NCI-H510A treated with DMSO at 0.1 percent for 48 hours (cell line): ENCODE results near the gene QSOX2.

Experiments
- DNase-seq: peaks from one replicate; lab custom pipeline; 2025; lab: John Stamatoyannopoulos, UW

Gene QSOX2

GRCh38 chr9:136251264-136252115, 5.9 kb upstream of the QSOX2 start:
- no peak for DNase-seq

DNA sequence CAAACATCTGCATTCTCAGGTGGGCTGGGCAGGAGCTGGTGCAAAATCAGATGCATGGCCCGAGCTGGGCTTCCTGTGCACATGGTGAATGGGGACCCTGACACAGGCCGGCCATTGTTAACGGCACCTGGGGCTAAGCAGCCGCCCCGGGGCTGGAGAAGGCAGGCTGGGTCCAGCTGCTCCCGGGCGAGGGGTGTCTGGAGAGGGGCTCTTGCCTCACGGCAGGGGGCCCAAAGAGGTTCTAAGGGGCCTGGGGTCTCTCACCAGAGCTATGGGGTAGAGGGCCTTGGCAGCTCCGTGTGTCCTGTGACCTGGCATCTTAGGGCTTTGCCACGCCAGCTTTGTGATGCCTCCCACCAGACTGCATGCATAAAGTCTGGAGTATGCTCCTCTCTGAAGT, 5.1 kb upstream of the QSOX2 start:
- DNase-seq: no peak

DNA sequence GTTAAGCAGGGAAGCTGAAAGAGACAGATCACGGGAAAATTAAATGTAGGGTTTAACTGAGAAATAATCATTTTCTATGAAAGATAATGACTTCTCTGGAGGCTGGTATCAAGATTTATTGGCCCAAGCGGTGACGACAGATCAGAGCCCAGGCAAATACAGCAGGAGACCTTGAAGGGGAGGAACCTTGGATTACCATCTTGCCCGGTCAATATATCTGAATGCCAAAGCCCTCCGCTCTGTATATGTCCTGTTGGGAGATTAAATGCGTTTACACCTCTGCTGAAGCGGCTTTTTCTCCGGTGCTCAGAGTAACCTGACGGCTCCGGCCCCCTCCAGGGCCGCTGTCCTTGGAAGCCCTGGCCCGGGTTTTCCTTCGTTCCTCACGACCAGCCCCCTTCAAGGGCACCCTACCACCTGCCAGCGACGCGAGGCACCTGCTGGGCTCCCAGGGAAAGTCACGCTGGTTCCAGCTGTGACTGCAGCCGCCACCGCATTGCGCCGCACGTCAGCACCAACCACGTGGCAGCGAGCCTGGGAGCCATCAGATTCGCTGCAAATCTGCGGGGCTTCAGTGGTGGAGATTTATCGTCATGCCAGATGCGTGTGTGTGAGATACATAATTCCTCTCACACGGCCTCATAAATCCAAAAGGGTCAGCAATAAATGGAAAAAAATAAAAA, 4.4 kb upstream of the QSOX2 start:
- DNase-seq: peak; percentile 65

- no peak for DNase-seq
These were observed 3.6 kb upstream of the QSOX2 start for GRCh38 chr9:136248951-136249876.

DNA sequence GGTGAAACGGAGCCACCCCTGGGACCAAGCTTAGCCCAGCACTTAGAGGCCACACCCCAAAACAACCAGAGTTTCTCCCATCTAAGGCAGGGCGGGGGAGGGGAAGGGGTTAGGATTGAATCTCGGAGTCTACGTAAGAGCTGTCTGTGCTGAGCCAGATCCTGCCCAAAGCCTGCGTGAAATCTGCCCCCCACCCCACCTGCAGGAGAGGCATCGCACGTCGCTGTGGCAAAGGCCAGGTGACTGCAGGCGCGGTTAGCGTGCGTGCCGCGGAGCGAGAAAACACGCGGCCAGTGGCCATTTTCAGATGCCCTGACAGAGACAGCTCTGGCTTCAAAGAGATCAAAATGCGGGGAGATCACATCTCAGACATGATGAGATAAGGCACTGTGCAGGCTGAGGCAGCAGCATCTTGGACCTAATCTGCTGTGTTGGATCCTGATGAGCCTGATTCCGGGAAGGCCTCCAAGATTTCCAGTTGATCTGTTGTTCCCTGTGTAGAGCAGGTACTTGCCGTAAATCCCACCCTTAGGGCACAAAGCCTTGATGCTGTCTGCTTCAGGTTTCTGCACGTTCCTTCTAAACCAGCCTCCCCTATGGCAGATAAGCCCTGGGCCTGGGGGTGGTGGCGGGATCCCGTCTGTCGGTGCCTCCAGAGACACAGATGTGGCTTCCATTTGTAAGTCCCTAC, 2.5 kb upstream of the QSOX2 start:
- no peak for DNase-seq

- no peak for DNase-seq
These were observed 1.9 kb upstream of the QSOX2 start for GRCh38 chr9:136247551-136247916.

- no peak for DNase-seq
These were observed 1.4 kb upstream of the QSOX2 start for GRCh38 chr9:136246849-136247550.

DNA sequence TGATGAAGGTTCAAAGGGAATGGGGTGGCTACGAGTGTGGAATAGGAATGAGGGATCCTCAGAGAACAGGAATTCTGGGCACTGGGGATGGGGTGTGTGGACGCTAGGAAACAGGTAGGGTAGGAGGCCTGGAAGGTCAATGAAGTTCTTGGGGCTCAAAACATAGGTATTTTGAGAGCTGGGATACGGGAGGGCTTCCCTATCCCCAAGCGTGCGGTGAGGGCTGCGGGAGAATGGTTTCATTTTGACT, 718 bp downstream of the QSOX2 start:
- DNase-seq: no peak

DNA sequence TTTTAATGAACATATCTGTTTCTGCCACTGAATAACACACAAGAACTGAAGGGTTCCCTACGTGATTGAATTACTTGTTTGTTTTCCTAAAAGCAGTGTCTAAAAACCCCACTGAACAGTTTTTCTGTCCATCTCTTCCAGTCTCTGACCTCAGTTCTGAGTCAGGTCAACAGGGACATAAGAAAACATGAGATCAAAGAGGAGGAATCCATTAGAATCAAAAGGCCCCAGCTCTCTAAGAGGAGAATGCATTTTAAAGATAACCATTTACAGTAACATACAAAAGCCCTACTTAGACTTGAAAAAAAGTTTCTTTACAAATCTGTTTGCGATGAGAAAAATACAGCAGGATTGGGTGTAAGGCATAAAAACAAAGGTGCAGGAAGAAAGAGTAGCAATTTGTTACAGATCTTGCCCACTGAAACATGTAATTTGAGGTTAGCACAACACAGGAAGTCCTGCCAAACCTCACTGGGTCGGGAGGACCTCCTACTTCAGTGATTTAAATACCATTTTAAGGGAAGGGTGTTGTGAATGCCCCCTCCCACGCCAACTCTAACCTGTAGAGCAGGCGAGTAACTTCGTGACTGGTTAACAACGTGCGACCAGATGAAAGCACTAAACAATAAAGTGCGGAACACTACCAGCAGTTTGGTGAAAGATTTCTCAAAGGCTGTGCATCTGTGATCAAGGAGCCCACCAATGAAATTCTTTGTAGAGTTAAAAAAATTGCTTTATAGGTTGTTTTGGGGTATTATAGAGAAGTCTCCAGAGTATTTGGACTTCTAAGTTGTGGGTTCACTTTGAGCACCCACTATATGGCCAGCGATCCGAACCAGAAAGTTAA, 1.3 kb downstream of the QSOX2 start:
- DNase-seq: peak; percentile 24

GRCh38 chr9:136243631-136244030, 2.0 kb downstream of the QSOX2 start:
- no peak for DNase-seq

DNA sequence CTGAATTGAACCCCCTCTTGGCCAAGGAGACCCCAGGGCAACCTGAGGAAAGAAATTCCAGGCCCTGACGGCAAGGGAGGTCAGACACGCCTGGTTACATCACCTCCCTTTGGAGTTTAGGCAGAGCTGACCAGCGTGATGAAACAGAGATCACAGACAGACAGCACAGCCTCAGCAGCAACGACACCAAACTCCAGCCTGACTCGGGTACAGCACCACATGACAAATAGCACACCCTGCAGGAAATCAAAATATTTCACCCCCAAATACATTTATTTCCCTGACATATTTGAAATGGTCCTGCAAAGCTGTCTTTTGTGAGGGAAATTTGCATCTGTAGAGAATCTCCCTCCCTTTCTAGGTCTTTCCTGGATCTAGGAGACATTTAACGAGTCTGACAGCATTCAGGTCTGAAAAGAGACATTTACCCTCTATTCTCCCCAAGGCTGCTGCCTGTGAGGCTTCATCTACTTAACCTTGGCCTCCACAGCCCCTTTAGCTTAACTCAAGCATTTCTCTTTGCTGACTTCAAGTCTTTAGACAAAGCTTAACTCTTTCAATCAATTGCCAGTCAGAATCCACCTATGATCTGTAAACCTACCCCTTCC, 2.6 kb downstream of the QSOX2 start:
- no peak for DNase-seq

DNA sequence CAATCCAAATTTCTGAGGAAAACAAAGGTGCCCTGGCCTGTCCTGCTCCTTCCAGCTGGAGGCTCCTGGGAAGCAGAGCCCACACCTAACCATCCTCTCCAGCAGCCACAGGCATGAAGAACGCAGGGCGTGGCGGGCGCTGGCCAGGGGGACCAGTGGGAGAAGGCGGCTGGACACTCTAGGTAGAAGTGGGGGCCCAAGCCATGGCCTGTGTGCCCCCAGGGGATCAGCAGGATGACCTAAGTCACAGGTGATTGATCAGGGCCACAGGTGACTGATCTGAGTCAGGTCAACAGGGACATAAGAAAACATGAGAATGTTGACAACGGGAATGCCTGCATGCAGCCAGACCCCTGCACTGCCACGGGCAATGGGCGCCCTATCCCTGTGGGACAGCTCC, 3.4 kb downstream of the QSOX2 start:
- no peak for DNase-seq

DNA sequence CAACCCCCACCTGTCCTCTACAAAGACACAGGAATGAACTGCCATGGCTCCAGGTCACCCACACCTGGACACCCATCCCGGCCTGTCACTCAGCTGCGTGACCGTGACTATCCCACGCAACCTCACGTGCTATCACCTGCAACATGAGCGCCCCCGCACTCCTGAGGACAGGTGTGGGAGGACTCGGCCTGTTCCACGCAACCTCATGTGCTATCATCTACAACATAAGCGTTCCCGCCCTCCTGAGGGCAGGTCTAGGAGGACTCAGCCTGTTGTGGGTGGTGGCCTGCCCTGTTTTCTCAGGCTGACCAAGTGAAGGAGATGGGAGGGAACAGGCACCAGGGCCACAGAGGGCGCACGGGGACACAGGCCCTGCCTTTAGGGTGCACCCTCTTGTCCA, 4.1 kb downstream of the QSOX2 start:
- DNase-seq: no peak

DNA sequence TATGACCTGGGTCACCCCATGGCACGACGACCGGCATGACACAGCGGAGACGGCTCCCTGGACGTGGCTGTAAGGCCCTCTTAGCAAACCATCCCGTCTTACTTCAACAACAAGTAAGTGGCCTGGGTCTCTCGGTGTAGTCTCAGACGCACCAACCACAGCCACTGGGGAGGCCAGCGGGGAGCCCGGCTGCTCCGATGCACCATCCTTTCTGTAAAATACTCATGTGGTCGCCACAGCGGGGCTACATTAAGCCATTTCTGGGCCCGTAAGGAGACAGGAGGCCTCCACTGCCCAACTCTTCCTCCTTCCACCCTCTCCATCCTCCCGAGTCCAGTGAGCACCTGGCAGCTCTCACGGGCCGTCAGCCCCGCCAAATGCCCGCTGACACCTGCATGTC, 4.7 kb downstream of the QSOX2 start:
- DNase-seq: no peak

DNA sequence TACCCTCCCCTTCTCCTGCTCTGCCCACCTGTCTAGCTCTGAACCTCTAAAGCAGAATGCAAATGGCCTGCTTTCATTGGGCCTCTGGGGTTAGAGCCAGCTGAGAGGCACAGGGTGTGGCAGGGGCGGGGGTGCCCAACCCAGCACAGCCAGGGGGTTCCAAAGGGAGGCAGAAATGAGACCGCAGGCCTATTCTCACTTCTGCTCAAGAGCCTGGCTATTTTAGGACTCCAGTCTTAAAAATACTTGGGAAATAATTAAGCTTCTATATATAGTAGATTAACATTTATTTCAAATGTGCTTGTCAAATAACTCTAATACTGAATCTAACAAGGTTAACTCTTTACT, 5.7 kb downstream of the QSOX2 start:
- DNase-seq: no peak

DNA sequence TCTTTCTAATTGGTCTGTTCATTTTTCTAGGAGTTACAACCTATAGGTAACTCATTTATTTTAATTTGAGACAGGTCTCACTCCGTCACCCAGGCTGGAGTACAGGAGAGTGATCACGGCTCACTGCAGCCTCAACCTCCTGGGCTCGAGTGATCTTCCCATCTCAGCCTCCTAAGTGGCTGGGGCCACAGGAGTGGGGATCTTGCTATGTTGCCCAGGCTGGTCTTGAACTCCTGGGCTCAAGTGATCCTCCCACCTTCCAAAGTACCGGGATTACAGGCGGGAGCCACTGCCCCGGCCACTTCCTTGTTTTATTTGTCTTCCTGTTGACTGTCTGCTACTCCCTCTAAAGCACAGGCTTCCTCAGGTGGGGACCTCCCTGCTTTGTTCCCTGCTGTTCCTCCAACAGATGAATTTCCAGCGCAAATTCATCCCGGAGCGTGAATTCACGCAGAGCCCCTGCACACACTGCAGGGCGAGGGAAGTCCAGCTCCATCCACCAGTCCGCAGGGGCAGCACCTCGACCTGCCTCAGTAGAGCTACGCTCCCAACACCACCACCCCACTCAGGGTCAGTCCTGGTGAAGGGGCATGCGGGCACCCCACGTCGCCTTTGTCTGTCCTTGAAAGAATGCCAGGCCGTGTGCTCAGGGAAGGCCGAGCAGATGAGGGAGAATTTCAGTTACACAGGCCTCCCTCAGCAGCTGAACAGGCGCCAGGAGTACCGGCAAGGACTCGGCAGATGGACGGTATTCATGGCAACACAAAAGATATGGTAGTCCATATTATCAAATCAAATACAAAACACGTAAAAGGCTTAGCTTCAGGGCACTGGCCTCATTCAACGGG, 6.3 kb downstream of the QSOX2 start:
- no peak for DNase-seq

GRCh38 chr9:136238342-136238732, 7.3 kb downstream of the QSOX2 start:
- no peak for DNase-seq

- no peak for DNase-seq
These were observed 7.9 kb downstream of the QSOX2 start for GRCh38 chr9:136237486-136238341.
